GM10248 (cell line): ENCODE measurements around the gene DNAH3.

ENCODE experiments used
- CTCF ChIA-PET: fragments of 300-600 bp; sonication (Branson Sonifier 250); formaldehyde crosslinking; extraction: SDS; loops from one replicate; lab custom pipeline; 2021; ENCODE audit warnings: antibody characterized with exemption; lab: Yijun Ruan, JAX
- POLR2A ChIA-PET: fragments of 350-650 bp; sonication (Branson Sonifier 250); formaldehyde crosslinking; extraction: SDS; loops from one replicate; lab custom pipeline; 2020; ENCODE audit warnings: antibody characterized with exemption; lab: Yijun Ruan, JAX
- DNase-seq: peaks from one replicate; pipeline ENCODE4 v3.0.0; 2012; ENCODE audit errors: extremely low spot score
- CTCF ChIP-seq: IDR thresholded peaks from 2 replicates; pipeline ENCODE4 v1.5.1; 2012; ENCODE audit warnings: mild to moderate bottlenecking, low read depth; ENCODE audit errors: extremely low read depth, missing control alignments, control extremely low read depth

DNAH3 gene

GRCh38 chr16:20916942-20917341 is 233.7 kb downstream of the DNAH3 start:
- ChIA-PET CTCF (interaction anchor here (1.6 kb wide), 1 partner anchor 21 kb away, joined by 3 read pairs; no protein-coding TSS in a partner anchor), POLR2A (no interaction called here)
- TF ChIP-seq CTCF = no peak
- DNase-seq = no peak

DNA sequence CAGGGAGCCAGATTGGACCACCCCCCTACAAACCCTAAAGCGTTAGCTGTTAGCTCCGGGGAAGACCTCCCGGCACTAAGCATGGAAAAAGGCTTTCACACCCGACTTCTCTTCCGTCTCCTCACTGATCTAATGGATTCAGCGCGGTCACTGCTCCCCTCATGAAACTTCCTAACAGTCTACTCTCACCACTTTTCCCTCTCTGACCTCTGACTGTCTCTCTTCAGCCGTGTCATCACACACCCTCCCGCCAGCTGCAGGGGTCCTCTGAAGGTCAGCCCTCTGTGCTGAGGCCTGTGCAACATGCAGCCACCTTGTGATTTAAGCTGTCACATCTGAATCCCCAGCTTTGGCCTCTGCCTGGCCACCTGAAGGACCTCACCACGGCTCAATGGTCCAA is 234.4 kb downstream of the DNAH3 start:
- no peak for TF ChIP-seq CTCF
- no peak for DNase-seq
- ChIA-PET POLR2A (interaction anchor here (0.6 kb wide), 1 partner anchor 22 kb away, joined by 5 read pairs; no protein-coding TSS in a partner anchor), CTCF (no interaction called here)

DNA sequence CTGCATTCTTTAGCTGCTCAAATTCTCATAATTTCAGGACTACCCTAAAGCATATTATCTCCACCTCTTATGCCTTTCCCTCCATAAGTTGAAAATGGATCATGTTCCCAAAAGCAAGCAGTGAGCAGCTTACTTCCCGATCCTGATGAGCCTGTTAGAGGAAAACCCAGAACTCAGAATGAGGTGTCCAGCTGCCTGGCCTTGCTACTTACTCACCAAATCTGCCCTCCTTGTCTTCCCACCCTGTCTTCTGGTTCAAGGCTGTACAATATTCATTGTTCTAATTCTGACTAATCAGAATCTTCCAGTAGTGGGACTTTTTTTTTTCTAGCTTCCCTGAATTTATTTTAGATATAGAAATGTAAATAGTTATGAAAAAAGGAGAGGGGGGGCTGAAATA is 239.3 kb downstream of the DNAH3 start:
- no peak for TF ChIP-seq CTCF
- POLR2A ChIA-PET = no interaction called here
- CTCF ChIA-PET = interaction anchor here (1.0 kb wide), 1 partner anchor 8 kb away, joined by 3 read pairs; no protein-coding TSS in a partner anchor
- DNase-seq = no peak

- CTCF ChIA-PET = interaction anchor here (1.0 to 1.1 kb wide), 2 partner anchors 9 to 10 kb away, joined by 3 read pairs; no protein-coding TSS in a partner anchor
Measured at GRCh38 chr16:20910781-20911321, 239.8 kb downstream of the DNAH3 start.

DNA sequence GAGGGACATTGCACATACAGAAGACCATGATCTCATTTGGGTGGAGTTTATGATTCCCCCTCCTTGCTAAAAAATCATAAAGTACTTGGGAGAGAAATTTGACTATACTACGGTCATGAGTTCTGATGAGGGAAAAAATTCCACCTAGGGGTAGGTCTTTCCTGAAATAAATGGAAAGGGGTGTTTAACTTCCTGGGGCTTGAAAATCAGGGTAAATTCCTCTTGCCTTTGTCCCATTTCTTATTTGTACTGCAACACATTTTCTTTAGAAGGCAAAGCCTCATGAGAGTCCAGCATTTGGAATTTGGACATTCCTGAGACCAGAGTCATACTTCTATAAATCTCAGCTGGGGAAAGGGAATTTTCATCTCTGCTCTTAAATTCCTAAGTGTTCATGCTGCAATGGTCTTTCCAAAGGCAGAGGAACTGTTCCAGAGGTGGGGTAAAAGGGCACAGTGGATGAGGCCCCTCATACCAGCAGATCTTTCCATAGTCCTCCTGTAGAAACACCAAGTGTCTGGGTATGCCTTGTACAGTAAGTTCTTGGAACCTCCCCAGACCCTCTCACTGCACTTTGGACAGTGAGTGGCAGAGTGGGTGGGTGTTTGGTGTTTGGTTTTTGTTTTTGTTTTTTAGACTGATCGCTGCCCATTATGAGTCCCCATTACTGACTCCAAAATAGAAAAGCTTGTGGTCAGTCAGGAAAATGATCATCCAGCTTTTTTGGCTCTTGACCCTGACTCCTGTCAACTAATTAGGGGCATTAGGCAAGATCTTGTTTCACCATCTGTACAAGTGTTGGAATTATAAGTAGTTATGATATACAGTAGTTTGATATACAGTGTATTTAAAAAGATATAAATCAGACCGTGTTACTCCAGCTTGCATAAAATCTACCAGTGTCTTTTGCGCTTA is 244.0 kb downstream of the DNAH3 start:
- TF ChIP-seq CTCF = no peak
- POLR2A ChIA-PET = no interaction called here
- CTCF ChIA-PET = interaction anchor here (1.7 kb wide), 1 partner anchor 58 kb away, joined by 4 read pairs; no protein-coding TSS in a partner anchor
- DNase-seq = no peak

More at GRCh38 chr16:20910781-20911321, 239.8 kb downstream of the DNAH3 start:
- no peak for DNase-seq
- no peak for TF ChIP-seq CTCF
- POLR2A ChIA-PET = no interaction called here

DNA sequence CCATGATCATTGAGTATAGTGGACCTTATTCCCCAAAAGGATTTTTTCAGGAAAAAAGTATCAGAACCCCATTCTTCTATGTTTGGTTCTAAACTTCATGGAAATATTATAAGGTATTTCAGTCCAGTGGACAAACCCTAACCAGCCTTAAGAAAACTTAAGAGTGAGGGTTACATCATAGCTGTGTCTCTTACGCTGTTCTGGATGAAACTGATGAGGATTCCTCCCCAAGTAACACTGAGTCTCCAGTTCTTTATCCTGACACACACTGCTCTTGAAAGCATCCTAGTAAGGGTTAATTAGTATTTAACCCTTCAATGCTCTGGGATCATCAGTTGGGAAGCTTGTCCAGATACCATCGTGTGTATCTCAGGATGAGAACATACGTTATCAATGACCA is 245.1 kb downstream of the DNAH3 start:
- POLR2A ChIA-PET = no interaction called here

More for the DNA sequence above, 245.1 kb downstream of the DNAH3 start:
- no peak for DNase-seq
- no peak for TF ChIP-seq CTCF
- CTCF ChIA-PET = no interaction called here
